PC-9 (cell line): ENCODE data around the gene MAGI2.

ENCODE experiments used
- EZH2 ChIP-seq: fragments of 200-600 bp; sonication (generic); IDR thresholded peaks from 2 replicates; pipeline ENCODE4 v1.8.0; 2017; ENCODE audit warnings: antibody characterized with exemption, low read depth
- TF ChIP-seq, protein P1 (sequence below): fragments of 200-600 bp; sonication (generic); conservative IDR thresholded peaks from 2 replicates; pipeline ENCODE4 v1.6.1; 2017; ENCODE audit warnings: mixed run types, antibody characterized with exemption, mild to moderate bottlenecking, moderate library complexity

DNA sequence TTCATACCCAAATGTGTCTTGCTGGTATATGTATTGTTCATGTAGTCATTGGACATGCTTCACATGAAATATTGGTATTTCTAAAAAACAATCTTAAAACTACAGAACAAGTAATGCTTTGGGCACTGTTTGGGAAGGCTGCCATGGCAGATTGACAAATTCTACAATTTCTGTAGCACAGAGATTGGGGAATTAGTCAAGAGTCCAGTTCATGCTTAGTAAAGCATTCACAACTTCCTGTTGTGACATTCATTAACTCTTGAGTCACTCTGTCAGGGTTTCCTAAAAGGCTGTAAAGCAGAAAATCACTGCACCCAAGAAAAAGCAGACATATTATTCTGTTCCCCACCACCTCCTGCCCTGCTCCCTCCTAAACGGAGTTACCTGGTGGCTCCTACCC, 1256.0 kb downstream of the MAGI2 start:
- TF ChIP-seq, protein P1, sequence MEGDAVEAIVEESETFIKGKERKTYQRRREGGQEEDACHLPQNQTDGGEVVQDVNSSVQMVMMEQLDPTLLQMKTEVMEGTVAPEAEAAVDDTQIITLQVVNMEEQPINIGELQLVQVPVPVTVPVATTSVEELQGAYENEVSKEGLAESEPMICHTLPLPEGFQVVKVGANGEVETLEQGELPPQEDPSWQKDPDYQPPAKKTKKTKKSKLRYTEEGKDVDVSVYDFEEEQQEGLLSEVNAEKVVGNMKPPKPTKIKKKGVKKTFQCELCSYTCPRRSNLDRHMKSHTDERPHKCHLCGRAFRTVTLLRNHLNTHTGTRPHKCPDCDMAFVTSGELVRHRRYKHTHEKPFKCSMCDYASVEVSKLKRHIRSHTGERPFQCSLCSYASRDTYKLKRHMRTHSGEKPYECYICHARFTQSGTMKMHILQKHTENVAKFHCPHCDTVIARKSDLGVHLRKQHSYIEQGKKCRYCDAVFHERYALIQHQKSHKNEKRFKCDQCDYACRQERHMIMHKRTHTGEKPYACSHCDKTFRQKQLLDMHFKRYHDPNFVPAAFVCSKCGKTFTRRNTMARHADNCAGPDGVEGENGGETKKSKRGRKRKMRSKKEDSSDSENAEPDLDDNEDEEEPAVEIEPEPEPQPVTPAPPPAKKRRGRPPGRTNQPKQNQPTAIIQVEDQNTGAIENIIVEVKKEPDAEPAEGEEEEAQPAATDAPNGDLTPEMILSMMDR = no peak
- TF ChIP-seq EZH2 = no peak
